HG02943 (cell line): ENCODE results near the gene DPP6.

Experiments
- ATAC-seq: cut with Tn5 transposase; IDR thresholded peaks from one replicate; pipeline ENCODE4 v1.9.1; 2021; ENCODE audit warnings: mild to moderate bottlenecking, low read depth, moderate library complexity; ENCODE audit not compliant: unreplicated experiment

The DPP6 gene

DNA sequence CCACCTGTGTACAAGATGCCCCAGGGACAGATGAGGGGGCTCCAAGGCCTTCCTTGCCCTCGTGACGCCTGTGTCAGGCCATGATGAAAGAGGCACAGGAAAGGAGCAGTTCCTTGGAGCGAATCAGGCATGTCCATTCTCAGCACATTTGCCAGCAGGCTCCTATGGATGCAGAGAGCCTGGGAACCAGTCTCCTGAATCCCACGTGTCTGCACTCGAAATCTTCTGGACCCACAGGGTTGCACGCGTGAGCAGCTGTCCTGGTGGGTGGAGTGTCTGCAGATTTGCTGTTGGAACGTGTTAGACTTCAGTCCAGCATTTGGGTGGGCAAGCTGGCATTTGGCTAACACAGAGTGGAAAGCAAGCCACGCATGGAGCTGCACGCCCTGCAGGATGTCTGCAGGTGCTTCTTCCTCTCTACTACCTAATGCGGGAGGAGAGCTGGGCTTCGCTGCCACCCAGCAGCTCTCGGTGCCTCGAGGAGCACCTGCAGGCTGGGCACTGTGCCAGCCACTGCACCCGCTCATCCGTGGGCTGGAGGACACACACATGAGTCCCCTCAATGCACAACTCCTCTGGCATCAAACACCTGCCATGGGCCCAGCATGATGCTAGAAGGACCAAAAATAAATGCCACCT is 810.1 kb downstream of the DPP6 start:
- no peak for ATAC-seq

DNA sequence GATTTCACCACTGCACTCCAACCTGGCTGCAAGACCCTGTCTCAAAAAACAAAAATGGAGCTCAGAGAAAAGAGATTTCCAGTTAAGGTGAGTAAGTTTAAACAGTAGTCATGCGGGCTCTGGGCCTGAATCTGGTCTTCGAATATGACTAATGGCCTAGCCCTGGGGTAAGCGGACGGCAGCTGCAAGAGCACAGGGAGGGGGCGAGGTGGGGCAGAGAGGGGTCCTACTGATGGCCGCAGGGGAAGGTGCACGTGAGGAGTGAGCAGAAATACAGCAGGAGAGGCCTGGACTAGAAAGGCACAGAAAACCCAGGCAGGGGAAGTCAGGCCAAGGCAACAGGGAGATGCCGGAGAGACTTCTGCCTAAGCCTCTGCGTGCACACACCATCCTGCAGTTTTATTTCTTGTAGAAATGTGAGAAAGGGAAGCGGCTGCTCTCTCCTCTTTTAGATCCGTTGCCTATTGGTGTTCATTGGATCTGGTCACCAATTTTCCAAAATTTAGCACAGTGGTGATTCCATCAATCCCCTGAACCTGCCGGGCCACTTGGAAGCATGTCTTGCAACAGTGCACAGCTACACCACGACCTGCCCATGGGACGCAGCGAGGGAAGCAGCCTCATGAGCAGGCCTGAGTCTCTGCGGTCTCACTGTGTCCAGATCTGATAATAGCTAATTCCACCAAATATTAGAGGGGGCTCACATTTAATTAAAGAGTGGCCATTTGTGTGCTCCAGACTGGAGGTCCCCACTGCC is 811.7 kb downstream of the DPP6 start:
- ATAC-seq = no peak

DNA sequence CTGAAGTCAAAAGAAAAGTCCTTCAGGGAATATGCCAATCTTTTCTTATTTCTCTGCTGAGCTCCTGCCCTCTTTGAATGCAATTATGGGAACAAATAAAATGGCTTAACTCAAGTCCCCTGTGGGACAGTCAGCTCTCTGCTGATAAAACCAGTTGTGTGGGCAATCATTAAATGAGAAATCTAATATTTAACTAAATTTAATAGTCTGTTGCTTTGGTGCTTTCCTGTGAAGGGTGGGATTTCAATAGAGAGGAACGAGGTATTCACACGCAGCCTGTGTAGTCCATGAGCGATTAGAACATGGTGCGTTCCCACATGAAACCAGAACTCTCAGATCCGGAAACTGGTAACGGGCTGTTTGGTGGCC is 812.3 kb downstream of the DPP6 start:
- ATAC-seq = no peak

DNA sequence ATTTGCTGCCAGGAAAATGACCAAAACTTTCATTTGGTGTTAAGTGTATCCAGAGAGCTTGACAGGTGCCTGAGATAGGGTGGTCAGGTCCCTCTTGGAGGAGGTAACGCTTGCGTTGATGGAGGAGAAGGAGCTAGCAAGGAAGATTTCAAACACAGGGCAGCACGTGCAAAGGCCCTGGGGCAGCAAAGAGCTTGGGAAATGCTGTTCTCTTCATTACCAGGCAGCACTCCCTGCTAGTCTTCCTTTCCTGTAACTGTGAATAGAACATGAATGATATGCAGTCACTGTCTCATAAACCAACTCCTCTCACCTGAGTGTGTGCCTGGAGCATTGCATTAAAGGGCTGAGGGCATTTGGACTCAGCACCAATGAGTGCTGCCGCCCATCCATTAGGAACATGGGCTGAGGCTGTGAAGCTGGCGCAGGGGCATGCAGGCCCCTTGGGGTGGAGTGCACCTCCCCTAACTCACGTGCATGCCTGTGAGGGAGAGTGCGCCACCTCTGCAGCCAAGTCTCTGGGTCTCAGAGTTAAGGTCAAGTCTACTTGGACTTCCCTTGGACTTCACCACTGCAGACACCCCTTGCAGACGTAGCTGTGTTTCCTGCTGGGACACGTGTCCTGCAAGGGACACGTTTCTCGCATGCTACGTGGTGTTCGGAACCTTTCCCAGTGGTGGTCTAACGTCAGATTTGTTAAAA is 813.9 kb downstream of the DPP6 start:
- no peak for ATAC-seq

DNA sequence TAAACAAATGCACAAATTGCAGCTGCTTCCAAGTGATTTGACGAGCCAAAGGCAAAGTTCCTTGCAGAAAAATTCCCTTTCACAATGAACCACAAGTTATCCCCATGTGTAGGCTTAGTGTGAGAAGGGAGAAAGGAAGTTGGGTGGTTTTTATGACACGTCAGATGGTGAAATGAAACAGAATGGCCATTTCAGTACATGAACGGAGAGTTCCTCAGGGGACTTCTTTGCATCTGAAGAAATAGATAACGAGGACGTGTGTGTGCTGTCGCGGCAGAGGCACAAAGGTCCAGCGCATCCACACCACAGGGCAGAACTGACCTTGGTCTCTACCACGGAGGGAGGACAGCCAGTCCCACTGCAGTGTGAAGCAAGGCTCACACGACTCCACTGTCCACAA is 814.9 kb downstream of the DPP6 start:
- ATAC-seq = peak; percentile 45

DNA sequence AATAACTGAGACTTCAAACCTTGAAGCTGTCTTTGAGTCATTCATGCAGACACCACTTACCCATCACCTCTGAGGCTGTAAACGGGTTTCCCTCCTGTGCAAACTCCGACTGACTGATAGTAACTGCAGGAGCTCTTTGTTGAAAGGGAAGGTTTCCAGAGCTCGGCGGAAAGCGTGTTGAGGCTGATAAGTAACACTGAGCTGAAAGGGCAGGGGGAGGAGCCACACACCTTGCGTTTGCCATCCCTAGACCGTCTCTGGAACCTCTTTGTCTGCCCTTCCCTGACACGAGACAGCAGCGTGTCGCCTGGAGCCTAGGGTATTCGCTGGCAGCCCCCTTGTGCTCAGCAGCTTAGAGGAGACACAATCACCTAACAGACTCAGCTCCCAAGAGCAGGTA is 816.7 kb downstream of the DPP6 start:
- no peak for ATAC-seq

DNA sequence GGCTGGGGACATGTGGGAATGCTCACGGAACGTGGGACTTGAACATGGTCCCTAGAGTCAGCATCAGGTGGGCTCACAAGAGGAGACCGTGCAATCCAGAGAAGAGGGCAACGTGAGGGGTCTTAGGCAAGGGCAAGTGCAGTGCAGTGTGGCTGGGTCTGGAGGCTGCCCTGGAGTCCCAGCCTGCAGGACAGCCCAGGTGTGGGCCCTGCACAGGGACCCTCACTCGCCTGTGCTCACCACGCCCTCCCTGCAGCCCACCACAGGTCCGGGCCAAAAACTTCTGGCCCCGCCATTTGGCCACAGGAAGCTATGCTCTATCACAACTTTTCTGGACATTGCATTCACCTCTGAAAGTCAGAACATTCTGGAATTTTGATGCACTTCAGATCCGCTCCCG is 817.2 kb downstream of the DPP6 start:
- ATAC-seq = no peak

DNA sequence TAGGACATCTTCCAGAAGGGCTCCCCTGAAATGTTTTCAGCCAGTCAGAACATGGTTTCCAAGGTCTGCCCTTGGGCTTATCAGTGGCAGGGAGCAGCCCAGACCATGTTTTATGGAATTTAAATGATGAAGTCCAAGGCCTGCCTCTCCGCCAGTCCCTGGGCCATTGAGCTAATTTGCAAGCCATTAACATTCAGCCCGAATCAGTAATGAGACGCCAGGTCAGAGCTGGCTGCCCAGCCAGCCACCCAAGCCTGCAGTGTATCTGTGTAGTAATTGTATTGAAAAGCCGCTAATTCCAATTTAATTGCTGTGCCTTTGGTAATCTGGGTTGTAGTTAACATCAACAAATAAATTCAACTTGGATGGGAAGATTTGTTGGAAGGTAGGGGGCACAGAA is 819.3 kb downstream of the DPP6 start:
- no peak for ATAC-seq

DNA sequence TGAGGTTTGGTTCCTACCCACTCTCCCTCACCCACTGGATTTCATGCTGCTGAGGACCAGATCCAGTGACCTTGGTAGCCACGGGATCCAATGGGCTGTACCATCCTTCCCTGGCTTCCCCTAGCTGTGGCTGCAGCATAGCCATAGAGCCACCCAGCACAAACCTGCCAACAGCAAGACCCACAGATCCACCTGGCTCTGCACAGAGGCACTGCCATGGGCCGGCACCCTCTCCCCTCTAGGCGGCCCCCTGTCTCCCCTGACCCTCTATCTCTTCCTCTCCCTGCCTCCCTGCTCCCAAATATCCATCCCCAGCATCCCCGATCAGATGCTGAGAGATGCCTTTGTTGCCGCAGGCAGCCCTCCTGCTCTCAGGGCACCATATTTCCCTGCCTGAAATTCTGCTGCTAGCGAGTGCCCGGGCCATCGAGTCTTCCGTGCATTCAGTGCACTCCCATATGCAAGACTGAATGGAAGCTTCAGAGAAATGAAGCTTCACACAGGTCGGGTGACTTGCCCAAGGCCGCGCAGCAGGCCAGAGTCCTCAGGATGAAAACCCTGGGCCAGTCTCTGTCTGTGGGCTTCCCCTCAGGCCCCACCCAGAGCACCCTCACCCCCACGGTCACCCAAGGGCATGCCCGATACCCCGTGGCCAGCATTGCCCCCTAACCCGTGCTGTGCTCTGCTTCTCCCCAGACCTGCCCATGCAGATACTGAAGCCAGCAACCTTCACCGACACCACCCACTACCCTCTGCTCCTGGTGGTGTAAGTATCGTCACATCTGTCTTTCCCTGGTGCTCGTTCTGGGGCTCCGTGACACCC is 819.9 kb downstream of the DPP6 start:
- no peak for ATAC-seq

DNA sequence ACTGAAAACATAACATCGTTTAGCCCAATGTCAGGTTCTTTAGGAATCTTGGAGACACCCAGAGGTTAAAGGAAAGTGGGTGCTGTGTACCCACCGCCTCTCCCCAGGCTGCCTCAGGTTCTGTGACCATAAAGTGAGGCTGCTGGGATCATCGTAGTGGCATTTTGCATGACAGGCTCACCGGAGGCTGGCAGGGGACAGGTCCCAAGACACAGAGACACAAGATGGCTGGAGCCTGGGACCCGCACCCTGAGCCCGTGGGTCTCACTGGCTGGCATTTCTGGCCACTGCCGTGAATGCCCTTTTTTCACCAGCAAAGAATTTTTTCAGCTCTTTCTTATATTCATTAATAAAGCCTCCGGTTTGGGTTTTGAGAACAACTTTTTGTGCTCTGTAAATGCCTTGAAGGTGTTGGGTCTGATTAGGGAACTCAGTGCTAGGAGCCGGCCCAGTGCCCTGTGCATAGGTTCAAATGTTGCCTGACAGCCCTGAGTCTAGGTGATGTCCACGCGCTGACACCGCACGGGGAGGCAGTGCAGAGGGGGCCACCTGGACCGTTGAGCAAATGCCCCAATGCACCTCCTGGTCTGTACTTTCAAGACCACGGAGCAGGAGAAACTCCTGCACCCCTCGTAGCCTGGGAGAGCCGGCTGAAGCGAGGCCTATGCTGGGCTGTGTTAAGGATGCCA is 820.8 kb downstream of the DPP6 start:
- no peak for ATAC-seq

DNA sequence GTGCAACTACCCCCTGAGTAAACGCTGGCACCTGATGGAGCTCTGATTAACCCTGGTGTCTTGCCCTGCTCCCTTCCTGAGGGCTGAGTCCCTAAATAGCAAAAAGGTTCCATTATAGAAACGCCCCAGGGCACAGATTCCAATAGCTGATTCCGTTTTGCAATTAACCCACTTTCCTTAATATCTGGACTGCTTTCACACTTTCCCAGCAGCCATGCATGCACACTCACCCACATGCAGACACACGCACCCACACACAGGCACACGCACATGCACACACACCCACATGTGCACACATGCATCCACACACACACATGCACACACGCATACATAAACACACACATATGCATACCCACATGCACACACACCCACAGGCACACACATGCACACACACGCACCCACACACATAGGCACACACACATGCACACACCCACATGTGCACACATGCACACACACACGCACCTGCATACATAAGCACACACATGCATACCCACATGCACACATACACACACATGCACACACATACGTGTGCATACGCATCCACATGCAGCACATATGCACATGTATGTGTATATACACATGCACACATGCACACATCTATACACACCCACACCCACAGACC is 821.4 kb downstream of the DPP6 start:
- no peak for ATAC-seq

DNA sequence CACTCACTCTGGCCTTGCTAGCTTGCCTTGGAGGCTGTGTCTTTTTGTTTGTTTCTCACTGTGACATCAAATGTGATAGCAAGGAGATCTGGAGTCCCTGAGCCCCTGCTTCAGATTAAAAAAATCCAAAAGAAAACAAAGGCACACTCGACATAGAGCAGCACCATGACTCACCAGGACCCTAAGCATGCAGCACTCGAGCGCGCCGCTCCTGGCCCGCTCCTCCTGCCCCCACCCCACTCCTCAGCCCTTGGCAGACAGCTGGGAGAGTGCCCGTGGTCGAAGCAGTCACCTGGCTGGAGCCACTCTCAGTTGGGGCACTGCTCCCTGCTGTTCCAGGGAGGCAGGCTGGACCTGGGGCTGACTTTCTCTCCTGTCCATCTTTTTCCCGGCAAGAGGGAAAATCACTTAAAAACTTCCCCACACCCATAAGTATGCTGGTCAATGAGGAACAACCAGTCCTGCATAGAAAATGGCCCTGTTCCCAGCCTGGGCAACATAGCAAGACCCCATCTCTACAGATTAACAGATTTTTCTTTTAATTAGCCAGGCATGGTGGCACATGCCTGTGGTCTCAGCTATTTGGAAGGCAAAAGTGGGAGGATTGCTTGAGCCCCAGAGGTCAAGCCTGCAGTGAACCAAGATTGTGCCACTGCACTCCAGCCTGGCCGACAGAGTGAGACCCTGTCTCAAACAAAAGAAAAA is 822.4 kb downstream of the DPP6 start:
- ATAC-seq = no peak

DNA sequence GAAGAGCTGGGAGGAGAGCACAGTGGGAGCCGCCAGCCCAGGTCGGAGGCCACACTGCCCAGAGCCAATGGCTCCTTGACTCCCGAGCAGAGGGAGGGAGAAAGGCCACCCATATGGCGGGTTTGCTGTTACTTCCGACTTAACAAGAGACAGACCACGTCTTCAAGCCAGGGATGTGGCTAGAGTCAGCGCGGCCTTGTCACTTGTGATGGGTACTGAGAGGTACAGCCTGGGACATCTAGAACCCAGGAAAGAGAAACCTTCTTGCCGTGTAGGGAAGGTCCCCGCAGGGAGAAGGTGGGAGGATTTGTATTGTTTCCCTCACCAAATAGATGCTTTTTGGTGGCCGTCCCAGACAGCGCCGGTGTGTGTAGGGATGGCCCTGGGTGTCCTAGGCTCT is 823.1 kb downstream of the DPP6 start:
- no peak for ATAC-seq

DNA sequence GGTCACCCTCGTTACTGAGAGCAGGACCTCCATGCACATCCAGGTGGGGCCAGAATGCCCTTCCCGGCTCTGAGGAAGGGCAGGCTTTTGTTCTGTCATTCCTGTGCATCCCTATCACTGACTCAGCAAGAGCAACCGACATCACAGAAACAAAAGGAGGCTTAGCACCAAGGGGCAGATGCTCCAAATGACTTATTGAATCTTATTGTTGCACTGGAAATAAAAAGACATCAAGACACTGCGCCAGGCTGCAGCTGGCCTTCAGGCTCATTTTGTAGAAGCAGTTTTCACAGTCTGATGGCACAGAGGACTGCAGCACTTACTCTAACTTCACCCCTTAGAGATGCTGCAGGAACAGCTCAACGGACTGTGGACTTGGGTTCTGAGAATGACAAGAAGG is 824.3 kb downstream of the DPP6 start:
- ATAC-seq = no peak

DNA sequence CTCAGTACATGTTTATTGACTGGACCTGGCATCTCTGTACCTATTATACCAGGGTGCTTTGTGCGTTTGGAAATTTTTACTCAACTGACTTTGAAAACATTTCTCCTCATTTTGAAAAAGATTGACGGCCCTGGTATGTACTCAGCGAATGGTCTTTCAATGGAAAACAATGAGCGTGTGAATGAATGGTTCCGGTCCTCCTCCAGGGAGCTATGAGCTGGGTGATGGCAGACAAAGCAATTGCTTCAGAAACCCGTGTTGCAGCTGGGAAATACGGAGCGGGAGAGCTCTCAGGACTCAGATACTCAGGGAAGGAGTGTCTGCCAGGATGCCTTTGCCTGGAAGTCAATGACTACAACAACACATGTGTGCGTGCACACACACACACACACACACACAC is 824.8 kb downstream of the DPP6 start:
- ATAC-seq = no peak

DNA sequence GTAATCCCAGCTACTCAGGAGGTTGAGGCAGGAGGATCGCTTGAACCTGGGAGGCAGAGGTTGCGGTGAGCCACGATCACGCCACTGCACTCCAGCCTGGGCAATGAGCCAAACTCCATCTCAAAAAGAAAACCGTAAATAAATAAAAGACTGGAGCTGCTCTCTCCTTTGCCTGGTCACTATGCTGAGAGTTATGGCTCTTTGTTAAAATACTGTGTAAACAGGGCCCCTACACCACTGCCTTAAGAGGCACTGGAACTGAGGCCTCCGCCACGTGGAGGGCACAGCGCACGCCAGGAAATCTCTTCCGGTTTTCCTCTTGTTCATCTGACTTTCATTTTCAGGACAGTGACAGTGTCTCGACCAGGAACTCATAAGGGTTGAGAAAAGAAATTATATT is 827.4 kb downstream of the DPP6 start:
- no peak for ATAC-seq

DNA sequence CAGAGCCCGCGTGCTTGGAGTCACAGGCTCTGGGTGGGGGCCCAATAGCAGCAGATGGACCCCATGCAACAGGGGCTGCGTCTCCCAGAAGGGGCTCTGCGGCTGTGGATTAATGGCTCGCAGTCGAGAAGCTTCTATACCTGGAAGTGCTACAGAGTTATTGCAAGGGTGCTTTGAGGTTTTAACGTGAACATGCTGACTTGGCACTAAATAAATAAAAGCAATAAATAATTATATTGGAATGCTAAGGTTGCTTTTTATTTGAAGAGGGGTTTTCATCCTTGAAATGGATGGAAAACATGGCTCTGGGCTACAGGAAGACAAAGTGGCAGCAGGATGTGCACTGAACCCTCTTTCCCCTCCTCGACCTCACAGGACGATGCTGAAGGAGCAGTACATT is 828.3 kb downstream of the DPP6 start:
- ATAC-seq = no peak

DNA sequence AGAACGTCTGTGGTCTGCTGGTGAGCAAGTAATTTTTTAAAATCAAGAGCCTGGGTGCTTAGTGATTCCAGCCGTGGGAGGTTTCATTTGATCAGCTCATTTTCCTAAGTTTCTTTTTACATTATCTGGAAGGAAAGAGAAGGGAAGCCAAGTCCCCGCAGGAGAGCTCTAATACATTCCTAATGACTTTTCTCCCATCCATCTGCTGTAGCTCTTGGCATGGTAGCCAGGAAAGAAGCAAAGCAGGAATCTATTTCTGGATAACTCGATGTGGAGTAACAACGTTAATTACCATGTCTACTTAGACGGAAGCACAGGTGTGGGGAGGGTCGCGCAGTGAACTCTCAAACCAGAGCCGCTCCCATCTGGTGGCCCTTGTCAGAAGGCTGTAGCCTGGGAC is 828.8 kb downstream of the DPP6 start:
- no peak for ATAC-seq

DNA sequence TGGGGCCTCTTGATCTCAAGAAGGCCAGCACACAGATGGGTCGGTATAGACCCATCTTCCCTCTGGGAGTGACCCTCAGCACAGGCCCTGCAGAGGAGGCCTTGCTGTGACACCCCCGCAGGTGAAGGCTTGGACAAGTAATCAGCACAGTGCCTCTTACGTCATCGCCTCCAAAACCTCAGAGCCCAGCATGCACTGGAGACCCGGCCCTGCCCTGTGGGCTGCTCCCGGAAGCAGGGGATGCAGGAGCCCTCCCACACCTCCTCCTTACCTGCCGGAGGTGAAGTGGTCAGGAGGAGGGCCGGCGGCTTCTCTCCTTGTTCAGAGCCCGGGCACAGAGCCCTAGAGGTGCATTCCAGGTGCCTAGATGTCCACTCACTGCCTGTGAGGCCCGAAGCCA is 829.3 kb downstream of the DPP6 start:
- ATAC-seq = no peak
